Stimulated activated CD8-positive, alpha-beta memory T cell treated with anti-CD3 and anti-CD28 coated beads, Interleukin-4, amount 100 ng/mL, for 24 hours (primary cell): Measurements from ENCODE around the gene CDH4.

Source experiments
- DNase-seq: peaks from one replicate; pipeline ENCODE4 v3.0.0-alpha.2; 2020; ENCODE audit warnings: low read depth

Gene CDH4

GRCh38 chr20:61753987-61754956 lies 502.2 kb downstream of the CDH4 start:
- DNase-seq = no peak

- no peak for DNase-seq
Observed at GRCh38 chr20:61754976-61755778, 503.1 kb downstream of the CDH4 start.

GRCh38 chr20:61755971-61756845 lies 504.1 kb downstream of the CDH4 start:
- no peak for DNase-seq

- no peak for DNase-seq
Observed at GRCh38 chr20:61756966-61757677, 505.1 kb downstream of the CDH4 start.

GRCh38 chr20:61757678-61758563 lies 505.9 kb downstream of the CDH4 start:
- DNase-seq = no peak

GRCh38 chr20:61758564-61759200 lies 506.6 kb downstream of the CDH4 start:
- no peak for DNase-seq

GRCh38 chr20:61759286-61760065 lies 507.4 kb downstream of the CDH4 start:
- no peak for DNase-seq

GRCh38 chr20:61760321-61760720 lies 508.3 kb downstream of the CDH4 start:
- DNase-seq = no peak

GRCh38 chr20:61760731-61761130 lies 508.7 kb downstream of the CDH4 start:
- DNase-seq = no peak

GRCh38 chr20:61761453-61762166 lies 509.5 kb downstream of the CDH4 start:
- DNase-seq = no peak

- DNase-seq = no peak
Observed at GRCh38 chr20:61762167-61762710, 510.2 kb downstream of the CDH4 start.

GRCh38 chr20:61762886-61763739 lies 511.1 kb downstream of the CDH4 start:
- no peak for DNase-seq

- no peak for DNase-seq
Observed at GRCh38 chr20:61763740-61764400, 511.8 kb downstream of the CDH4 start.

- no peak for DNase-seq
Observed at GRCh38 chr20:61764471-61765025, 512.5 kb downstream of the CDH4 start.

- no peak for DNase-seq
Observed at GRCh38 chr20:61765081-61765870, 513.2 kb downstream of the CDH4 start.
